Activated naive CD8-positive, alpha-beta T cell treated with anti-CD3 and anti-CD28 coated beads for 36 hours (primary cell): Measurements from ENCODE around the gene SLC26A9. TPM values are rescaled to one million over a fixed set of nuclear protein-coding genes. Genes with fewer than 3 reads are reported as not detected.

Source experiments
- DNase-seq: peaks from one replicate; pipeline ENCODE4 v3.0.0; 2021
- H3K27ac Mint-ChIP-seq: one replicate; pipeline ENCODE4 v1.8.0; 2022; ENCODE audit warnings: mild to moderate bottlenecking, moderate library complexity, mixed read lengths
- H3K27me3 Mint-ChIP-seq: one replicate; pipeline ENCODE4 v1.8.0; 2022; ENCODE audit warnings: mild to moderate bottlenecking, mixed read lengths
- H3K36me3 Mint-ChIP-seq: one replicate; pipeline ENCODE4 v1.8.0; 2021; ENCODE audit warnings: mild to moderate bottlenecking, mixed read lengths
- H3K4me1 Mint-ChIP-seq: one replicate; pipeline ENCODE4 v1.8.0; 2021; ENCODE audit warnings: mixed read lengths
- H3K4me3 Mint-ChIP-seq: one replicate; pipeline ENCODE4 v1.8.0; 2022; ENCODE audit warnings: mild to moderate bottlenecking, moderate library complexity, mixed read lengths
- H3K9me3 Mint-ChIP-seq: one replicate; pipeline ENCODE4 v1.8.0; 2022; ENCODE audit warnings: mixed read lengths
- total RNA-seq, 2 experiments: library from RNA; stranded (reverse); gene quantifications; one replicate each; pipeline ENCODE4 v1.2.3, GENCODE V29; 2021

Gene SLC26A9
- total RNA-seq, 2 experiments from 2014 or later: not detected

- H3K4me1 Mint-ChIP-seq: no peaks in the 10 kb centered on the region
- no peaks in the 10 kb centered on the region for H3K9me3 Mint-ChIP-seq
- H3K27me3 Mint-ChIP-seq: peaks cover 32% of the 10 kb centered on the region
- no peaks in the 10 kb centered on the region for H3K36me3 Mint-ChIP-seq
- no peak overlapping the region for H3K4me3 Mint-ChIP-seq
- H3K27ac Mint-ChIP-seq: no peak overlapping the region
- no peak for DNase-seq
Observed at GRCh38 chr1:205942631-205943159, 561 bp downstream of the SLC26A9 start.

GRCh38 chr1:205940710-205941109 is 2.5 kb downstream of the SLC26A9 start:
- H3K27ac Mint-ChIP-seq: no peak overlapping the region
- DNase-seq: no peak

GRCh38 chr1:205939690-205940330 is 3.4 kb downstream of the SLC26A9 start:
- no peak overlapping the region for H3K27ac Mint-ChIP-seq
- H3K9me3 Mint-ChIP-seq: no peaks in the 10 kb centered on the region
- no peaks in the 10 kb centered on the region for H3K4me1 Mint-ChIP-seq
- H3K4me3 Mint-ChIP-seq: no peak overlapping the region
- DNase-seq: peak; percentile 28
- H3K27me3 Mint-ChIP-seq: peaks cover 32% of the 10 kb centered on the region
- no peaks in the 10 kb centered on the region for H3K36me3 Mint-ChIP-seq

More at GRCh38 chr1:205940710-205941109, 2.5 kb downstream of the SLC26A9 start:
- peaks cover 35% of the 10 kb centered on the region for H3K27me3 Mint-ChIP-seq
- no peak overlapping the region for H3K4me3 Mint-ChIP-seq
- no peaks in the 10 kb centered on the region for H3K36me3 Mint-ChIP-seq
- H3K9me3 Mint-ChIP-seq: no peaks in the 10 kb centered on the region
- no peaks in the 10 kb centered on the region for H3K4me1 Mint-ChIP-seq

- Mint-ChIP-seq H3K36me3 (no peaks in the 10 kb centered on the region), H3K27me3 (peaks cover 25% of the 10 kb centered on the region), H3K4me1 (no peaks in the 10 kb centered on the region), H3K27ac (no peak overlapping the region), H3K4me3 (no peak overlapping the region), H3K9me3 (no peaks in the 10 kb centered on the region)
- DNase-seq: no peak
Observed at GRCh38 chr1:205938682-205939081, 4.6 kb downstream of the SLC26A9 start.

- Mint-ChIP-seq H3K36me3 (no peaks in the 10 kb centered on the region), H3K4me1 (no peaks in the 10 kb centered on the region), H3K27me3 (peaks cover 19% of the 10 kb centered on the region), H3K27ac (no peak overlapping the region), H3K9me3 (no peaks in the 10 kb centered on the region), H3K4me3 (no peak overlapping the region)
- DNase-seq: no peak
Observed at GRCh38 chr1:205936846-205937586, 6.2 kb downstream of the SLC26A9 start.

- no peak for DNase-seq
- Mint-ChIP-seq H3K4me1 (no peaks in the 10 kb centered on the region), H3K27me3 (peaks cover 19% of the 10 kb centered on the region), H3K9me3 (no peaks in the 10 kb centered on the region), H3K36me3 (no peaks in the 10 kb centered on the region), H3K27ac (no peak overlapping the region), H3K4me3 (no peak overlapping the region)
Observed at GRCh38 chr1:205936311-205936710, 6.9 kb downstream of the SLC26A9 start.

GRCh38 chr1:205935869-205936268 is 7.4 kb downstream of the SLC26A9 start:
- H3K4me1 Mint-ChIP-seq: no peaks in the 10 kb centered on the region
- peaks cover 19% of the 10 kb centered on the region for H3K27me3 Mint-ChIP-seq
- DNase-seq: no peak
- H3K36me3 Mint-ChIP-seq: no peaks in the 10 kb centered on the region
- no peaks in the 10 kb centered on the region for H3K9me3 Mint-ChIP-seq
- H3K27ac Mint-ChIP-seq: no peak overlapping the region
- H3K4me3 Mint-ChIP-seq: no peak overlapping the region

- Mint-ChIP-seq H3K27me3 (peaks cover 16% of the 10 kb centered on the region), H3K4me1 (no peaks in the 10 kb centered on the region)
Observed at GRCh38 chr1:205934788-205935187, 8.5 kb downstream of the SLC26A9 start.

GRCh38 chr1:205933671-205934618 is 9.3 kb downstream of the SLC26A9 start:
- no peak overlapping the region for H3K27ac Mint-ChIP-seq

More at GRCh38 chr1:205934788-205935187, 8.5 kb downstream of the SLC26A9 start:
- DNase-seq: no peak
- Mint-ChIP-seq H3K27ac (no peak overlapping the region), H3K4me3 (no peak overlapping the region), H3K36me3 (no peaks in the 10 kb centered on the region), H3K9me3 (no peaks in the 10 kb centered on the region)

GRCh38 chr1:205932776-205933175 is 10.5 kb downstream of the SLC26A9 start:
- DNase-seq: no peak
- Mint-ChIP-seq H3K27ac (no peak overlapping the region), H3K36me3 (no peaks in the 10 kb centered on the region), H3K27me3 (peaks cover 3% of the 10 kb centered on the region), H3K9me3 (no peaks in the 10 kb centered on the region), H3K4me3 (no peak overlapping the region), H3K4me1 (no peaks in the 10 kb centered on the region)

More at GRCh38 chr1:205933671-205934618, 9.3 kb downstream of the SLC26A9 start:
- Mint-ChIP-seq H3K4me3 (no peak overlapping the region), H3K36me3 (no peaks in the 10 kb centered on the region), H3K4me1 (no peaks in the 10 kb centered on the region), H3K27me3 (peaks cover 12% of the 10 kb centered on the region), H3K9me3 (no peaks in the 10 kb centered on the region)
- no peak for DNase-seq

- Mint-ChIP-seq H3K27ac (no peak overlapping the region), H3K4me3 (no peak overlapping the region), H3K36me3 (no peaks in the 10 kb centered on the region), H3K27me3 (no peaks in the 10 kb centered on the region), H3K9me3 (no peaks in the 10 kb centered on the region), H3K4me1 (no peaks in the 10 kb centered on the region)
- no peak for DNase-seq
Observed at GRCh38 chr1:205930799-205931281, 12.4 kb downstream of the SLC26A9 start.

GRCh38 chr1:205930195-205930577 is 13.1 kb downstream of the SLC26A9 start:
- H3K9me3 Mint-ChIP-seq: no peaks in the 10 kb centered on the region
- H3K27me3 Mint-ChIP-seq: no peaks in the 10 kb centered on the region
- no peak for DNase-seq
- no peak overlapping the region for H3K4me3 Mint-ChIP-seq
- no peak overlapping the region for H3K27ac Mint-ChIP-seq
- no peaks in the 10 kb centered on the region for H3K4me1 Mint-ChIP-seq
- H3K36me3 Mint-ChIP-seq: no peaks in the 10 kb centered on the region

- Mint-ChIP-seq H3K9me3 (no peaks in the 10 kb centered on the region), H3K4me3 (no peak overlapping the region), H3K4me1 (no peaks in the 10 kb centered on the region), H3K36me3 (no peaks in the 10 kb centered on the region), H3K27me3 (no peaks in the 10 kb centered on the region), H3K27ac (no peak overlapping the region)
- no peak for DNase-seq
Observed at GRCh38 chr1:205929496-205930194, 13.6 kb downstream of the SLC26A9 start.

GRCh38 chr1:205928317-205928716 is 14.9 kb downstream of the SLC26A9 start:
- Mint-ChIP-seq H3K4me1 (no peaks in the 10 kb centered on the region), H3K9me3 (no peaks in the 10 kb centered on the region), H3K27me3 (no peaks in the 10 kb centered on the region), H3K4me3 (no peak overlapping the region), H3K27ac (no peak overlapping the region), H3K36me3 (no peaks in the 10 kb centered on the region)
- DNase-seq: no peak
